Ammon's horn (tissue), 1 donor: ENCODE results near the gene UBA5.
A peak's percentile ranks its signal among the peaks of the same experiment; 100 is the strongest.

ENCODE experiments used
- DNase-seq: peaks from one replicate; pipeline ENCODE4 v3.0.0-alpha.2; 2016; ENCODE audit warnings: low spot score

Gene UBA5

GRCh38 chr3:132720228-132720627 is 60.1 kb downstream of the UBA5 start:
- DNase-seq: no peak

GRCh38 chr3:132721479-132722164 is 61.5 kb downstream of the UBA5 start:
- peak; percentile 66 for DNase-seq

- peak; percentile 99 for DNase-seq
These were observed 62.3 kb downstream of the UBA5 start, which contains the start of gene NPHP3 for GRCh38 chr3:132722165-132723023. NPHP3 (minus strand) TSS chr3:132722409; CDS start chr3:132722355, 54 bp downstream.

- DNase-seq: no peak
These were observed 63.2 kb downstream of the UBA5 start for GRCh38 chr3:132723024-132723950.

GRCh38 chr3:132726341-132726823 is 66.3 kb downstream of the UBA5 start:
- DNase-seq: peak; percentile 54
